C4-2B (cell line): ENCODE results near the gene MED26.

Source experiments
- CTCF ChIP-seq: fragments of 450-650 bp; conservative IDR thresholded peaks from 2 replicates; pipeline ENCODE4 v1.5.1; 2017; ENCODE audit warnings: mild to moderate bottlenecking
- ZFX ChIP-seq: fragments of 450-650 bp; IDR thresholded peaks from 2 replicates; pipeline ENCODE4 v1.6.1; 2017

GRCh38 chr19:16571283-16571682 lies 56.7 kb downstream of the MED26 start:
- TF ChIP-seq CTCF (no peak), ZFX (no peak)
